Measurements from ENCODE around the gene MEIS3. TPM values are rescaled to one million over a fixed set of nuclear protein-coding genes. Genes with fewer than 3 reads are reported as not detected.
A peak's percentile ranks its signal among the peaks of the same experiment; 100 is the strongest.
"Not testable (repeated sequence)": the region's sequence is repeated elsewhere in the genome, so short reads cannot be mapped to it uniquely, and the experiment has no call there.

Gene MEIS3
- total RNA-seq, 1 donor from 2014 or later = 1.6 TPM

DNA sequence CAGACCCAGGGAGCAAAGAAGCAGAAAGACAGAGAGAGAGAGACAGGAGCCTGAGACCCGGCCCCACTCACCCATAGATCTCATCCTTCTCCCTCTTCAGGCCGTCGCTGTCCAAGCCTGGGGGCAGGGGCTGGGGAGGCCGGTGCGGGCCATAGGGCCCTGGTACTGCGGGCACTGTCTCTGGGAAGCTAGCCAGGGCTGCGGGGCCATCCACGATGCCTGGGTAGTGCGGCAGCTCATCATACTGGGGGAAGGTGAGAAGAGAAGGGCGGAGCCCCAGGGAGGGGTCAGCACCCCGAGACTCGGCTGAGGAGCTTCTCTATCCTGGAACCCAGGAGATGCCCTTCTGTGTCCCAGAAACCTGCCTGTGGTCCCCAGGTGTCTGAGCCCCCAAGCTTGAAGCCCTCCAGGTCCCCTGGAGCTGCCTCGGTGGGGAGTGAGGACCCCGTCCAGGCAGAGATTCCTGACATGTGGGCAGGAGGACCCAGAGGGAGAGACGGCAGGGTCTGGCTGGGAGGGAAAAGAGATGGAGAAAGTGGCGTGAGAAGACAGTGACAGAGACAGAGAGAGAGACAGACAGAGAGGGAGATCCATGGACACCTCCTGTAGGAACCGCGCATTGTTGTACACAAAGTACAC is 2.1 kb downstream of the MEIS3 start:
- DNase-seq (ENCODE audit: extremely low read depth, low read depth, low spot score) = no peak

DNA sequence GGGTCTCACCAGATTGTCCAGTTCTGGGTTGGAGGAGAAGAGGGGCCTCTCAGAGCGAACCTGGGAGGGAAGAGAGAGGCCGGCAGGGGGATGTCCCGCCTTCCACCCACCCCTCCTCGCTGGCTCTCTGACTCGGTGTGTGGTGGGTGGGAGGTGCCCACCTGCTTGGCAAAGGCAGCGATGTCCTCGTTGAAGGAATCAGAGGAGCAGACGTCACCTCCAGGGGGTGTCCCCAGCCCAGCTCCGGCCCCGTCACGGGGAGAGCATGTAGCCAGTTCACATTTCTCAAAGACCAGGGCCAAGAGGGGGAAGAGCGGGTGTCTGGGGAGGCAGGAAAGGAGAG is 2.7 kb downstream of the MEIS3 start:
- DNase-seq (ENCODE audit: extremely low read depth, low read depth, low spot score) = no peak

DNA sequence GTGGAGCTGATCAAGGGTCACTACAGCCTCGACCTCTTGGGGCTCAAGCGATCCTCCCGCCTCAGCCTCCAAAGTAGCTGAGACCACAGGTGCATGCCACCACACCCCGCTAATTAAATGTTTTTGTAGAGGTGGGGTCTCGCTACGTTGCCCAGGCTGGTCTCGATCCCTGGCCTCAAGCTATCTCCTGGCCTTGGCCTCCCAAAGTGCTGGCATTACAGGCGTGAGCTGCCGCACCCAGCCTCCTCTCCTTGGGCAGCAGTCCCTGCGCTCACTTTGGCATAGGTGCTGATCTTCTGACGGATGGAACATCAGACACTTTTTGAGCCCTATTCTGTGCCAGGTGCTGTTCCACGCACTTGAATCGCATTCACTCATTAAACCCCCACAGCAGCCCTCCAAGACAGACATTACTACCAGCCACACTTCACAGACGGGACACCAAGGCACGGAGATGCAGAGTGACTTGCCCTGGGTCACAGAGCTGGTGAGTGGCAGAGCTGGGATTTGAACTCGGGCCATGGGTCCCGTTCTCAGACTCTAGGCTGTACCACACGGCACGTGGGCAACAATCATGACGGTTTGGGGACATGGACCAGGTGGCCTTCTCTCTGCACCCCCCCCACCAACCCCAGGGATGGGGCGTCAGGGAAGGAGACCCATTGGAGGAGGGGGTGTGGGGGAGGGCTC is 3.2 kb downstream of the MEIS3 start:
- DNase-seq (ENCODE audit: extremely low read depth, low read depth, low spot score) = no peak

DNA sequence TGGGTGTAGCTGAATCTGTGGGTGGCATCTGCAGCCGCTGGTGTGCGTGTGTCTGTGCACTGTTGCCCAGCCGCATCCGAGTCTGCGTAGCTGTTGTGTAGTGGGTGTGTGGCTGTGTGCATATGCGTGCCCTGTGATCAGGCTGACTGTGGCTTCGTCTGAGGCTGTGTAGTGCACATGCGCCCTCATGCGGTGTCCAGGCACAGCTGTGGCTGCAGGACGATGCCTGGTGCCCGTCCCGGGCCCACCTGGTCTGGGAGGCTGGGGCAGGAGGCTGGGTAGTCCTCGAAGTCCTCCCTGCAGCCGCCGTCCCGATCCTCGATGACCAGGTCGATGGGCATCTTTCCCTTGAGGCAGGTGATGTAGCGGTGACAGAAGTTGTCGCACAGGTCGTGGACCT is 4.9 kb downstream of the MEIS3 start:
- DNase-seq (ENCODE audit: extremely low read depth, low read depth, low spot score) = no peak

DNA sequence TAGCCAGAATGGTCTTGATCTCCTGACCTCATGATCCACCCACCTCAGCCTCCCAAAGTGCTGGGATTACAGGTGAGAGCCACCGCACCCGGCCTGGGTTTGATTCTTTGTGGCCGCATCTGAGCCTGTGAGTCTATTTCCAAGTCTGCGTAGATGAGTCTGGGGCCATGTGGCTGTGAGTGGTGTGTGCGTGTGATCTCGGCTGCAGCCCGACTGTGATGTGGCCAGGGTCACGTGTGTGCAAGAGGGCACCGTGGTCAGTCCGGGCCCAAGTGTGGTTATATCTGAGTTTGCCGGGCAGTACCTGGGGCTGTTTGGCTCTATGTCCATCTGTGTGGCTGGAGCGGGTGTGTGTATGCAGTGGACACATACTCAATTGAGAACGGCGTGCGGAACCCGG is 5.4 kb downstream of the MEIS3 start:
- DNase-seq (ENCODE audit: extremely low read depth, low read depth, low spot score) = no peak

DNA sequence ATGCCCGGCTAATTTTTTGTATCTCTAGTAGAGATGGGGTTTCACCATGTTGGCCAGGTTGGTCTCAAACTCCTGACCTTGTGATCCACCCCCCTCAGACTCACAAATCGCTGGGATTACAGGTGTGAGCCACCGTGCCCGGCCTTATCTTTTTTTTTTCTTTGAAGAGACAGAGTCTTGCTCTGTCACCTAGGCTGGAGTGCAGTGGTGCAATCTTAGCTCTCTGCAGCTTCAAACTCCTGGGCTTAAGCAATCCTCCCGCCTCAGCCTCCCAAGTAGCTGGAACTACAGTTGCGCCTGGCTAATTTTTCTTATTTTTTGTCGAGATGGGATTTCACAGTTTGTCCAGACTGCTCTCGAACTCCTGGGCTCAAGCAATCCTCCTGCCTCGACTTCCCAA is 7.6 kb downstream of the MEIS3 start:
- DNase-seq (ENCODE audit: extremely low read depth, low read depth, low spot score) = not testable (repeated sequence)

DNA sequence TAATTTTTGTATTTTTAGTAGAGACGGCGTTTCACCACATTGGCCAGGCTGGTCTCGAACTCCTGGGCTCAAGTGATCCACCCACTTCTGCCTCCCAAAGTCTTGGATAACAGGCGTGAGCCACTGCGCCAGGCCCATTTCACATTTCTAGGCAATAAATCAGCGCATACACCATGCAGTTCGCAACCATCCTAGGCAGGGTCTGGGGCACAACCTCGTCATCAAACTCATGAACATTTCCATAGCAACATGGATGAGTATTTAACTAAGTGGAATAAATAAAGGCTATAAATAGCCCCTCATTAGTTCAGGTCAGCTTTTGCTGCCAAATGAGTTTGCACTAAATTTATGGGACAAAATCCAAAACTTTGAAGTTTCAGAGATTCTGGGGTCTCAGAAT is 8.2 kb downstream of the MEIS3 start:
- DNase-seq (ENCODE audit: extremely low read depth, low read depth, low spot score) = no peak

DNA sequence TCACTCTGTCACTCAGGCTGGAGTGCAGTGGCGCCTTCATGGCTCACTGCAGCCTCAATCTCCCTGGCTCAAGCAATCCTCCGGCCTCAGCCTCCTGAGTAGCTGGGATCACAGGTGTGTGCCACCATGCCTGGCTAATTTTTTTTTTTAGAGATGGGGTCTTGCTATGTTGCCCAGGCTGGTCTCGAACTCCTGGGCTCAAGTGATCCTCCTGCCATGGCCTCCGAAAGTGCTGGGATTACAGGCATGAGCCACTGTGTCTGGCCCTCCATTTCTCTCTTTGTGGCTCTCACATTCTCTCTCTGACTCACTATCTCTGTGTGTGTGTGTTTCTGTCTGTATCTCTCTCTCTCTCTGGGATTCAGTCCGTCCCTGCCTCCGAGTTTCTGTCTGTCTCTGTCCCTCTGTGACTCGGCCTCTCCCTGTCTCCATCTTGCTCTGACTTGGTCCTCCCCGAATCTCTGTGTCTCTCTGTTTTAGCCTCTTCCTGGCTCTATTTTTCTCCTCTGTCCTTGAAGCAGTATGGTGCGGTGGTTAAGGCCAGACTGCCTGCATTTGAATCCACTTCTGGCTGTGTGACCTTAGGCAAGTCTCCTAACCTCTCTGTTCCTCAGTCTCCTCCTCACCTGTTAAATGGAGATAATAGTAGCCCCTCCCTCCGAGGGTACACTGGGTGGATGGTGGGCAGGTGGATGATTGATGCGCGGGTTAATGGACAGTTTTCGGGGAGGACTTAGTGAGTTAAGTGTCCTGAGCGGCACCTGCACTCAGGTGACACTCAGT is 11.0 kb downstream of the MEIS3 start:
- no peak for DNase-seq (ENCODE audit: extremely low read depth, low read depth, low spot score)

DNA sequence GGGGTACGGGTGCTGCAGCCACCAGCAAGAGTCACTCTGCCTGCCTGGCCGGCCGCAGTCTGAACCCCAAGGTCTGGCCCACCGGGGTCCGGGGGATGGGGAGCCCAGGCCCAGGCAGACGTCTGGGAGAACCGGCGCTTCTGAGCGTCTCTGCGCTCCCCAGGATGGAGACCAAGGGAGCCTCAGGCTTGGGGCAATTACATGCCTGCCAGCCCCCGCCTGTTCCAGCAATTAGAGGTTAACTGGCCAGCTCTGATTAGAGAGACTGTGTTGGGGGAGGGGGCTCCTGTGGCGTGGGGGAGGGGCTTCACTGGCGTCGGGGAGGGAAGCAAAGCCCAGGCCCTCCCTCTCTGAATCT is 11.9 kb downstream of the MEIS3 start:
- no peak for DNase-seq (ENCODE audit: extremely low read depth, low read depth, low spot score)

DNA sequence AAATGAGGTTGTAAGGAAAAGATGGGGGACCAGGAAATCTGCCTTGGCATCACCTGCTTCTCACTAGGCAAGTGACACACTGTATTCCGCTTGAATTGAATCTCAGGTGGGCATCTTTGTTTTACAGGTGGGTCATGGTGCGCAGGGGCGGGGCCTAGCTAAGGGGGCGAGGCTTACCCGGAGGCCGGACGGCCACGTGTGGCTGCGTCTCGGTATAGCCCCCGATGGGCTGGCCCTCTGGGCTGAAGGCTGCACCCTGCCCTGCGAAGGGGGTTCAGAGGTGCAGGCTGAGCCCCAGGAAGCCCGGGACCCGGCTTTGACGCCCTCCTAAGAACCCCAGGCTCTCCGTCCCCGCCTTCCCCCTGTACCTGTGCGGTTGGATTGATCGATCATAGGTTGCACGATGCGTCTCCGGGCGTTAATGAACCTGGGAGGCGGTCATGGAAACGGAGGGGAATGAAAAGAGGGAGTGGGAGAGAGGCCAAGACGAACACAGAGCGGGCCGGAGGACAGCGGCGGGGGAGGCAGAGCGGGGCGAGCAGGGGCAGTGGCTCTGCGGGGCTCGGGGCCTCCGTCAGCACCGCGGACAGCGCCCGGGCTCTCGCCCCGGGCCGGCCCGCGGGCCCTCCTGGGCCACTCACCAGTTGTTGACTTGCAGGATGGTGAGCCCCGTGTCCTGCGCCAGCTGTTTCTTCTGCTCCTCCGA is 12.5 kb downstream of the MEIS3 start:
- no peak for DNase-seq (ENCODE audit: extremely low read depth, low read depth, low spot score)

DNA sequence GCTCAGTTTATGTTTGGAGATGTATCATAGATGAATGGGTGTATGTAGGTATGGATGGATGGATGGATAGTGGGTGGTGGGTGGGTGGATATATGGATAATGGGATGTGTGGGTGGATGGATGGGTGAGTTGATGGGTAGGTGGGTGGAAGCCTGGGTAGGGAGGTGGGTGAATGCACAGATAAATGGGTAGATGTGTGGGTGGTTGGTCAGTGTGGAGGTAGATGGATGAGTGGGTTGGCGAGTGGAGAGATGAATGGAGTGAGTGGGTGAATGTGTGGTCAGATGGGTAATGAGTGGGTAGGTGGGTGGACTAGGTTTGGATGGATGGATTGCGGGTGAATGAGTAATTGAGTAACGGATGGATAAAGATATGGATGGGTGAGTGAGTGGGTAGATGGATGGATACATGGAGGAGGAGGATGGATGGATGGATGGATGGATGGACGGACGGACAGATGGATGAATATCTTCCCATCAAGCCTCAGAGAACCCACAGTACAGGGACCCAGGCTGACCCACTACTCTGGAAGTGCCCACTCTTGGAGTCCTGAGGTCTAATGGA is 13.4 kb downstream of the MEIS3 start:
- DNase-seq (ENCODE audit: extremely low read depth, low read depth, low spot score) = no peak

DNA sequence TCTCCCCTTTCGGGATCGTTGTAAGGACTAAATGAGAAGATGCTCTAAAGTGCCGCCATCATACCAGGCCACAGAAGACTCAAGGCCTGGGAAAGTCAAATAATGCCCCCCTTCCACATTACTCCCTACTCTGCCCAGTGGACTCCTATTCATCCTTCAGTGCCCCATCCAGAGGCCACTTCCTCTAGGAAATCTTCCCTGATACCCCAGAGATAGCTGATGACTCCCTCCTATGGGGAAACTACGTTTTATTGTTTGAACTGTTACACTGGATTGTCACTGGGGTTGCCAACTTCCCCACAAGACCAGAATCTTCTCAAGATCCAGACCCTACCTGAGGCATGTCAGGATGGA is 14.2 kb downstream of the MEIS3 start:
- DNase-seq (ENCODE audit: extremely low read depth, low read depth, low spot score) = no peak

DNA sequence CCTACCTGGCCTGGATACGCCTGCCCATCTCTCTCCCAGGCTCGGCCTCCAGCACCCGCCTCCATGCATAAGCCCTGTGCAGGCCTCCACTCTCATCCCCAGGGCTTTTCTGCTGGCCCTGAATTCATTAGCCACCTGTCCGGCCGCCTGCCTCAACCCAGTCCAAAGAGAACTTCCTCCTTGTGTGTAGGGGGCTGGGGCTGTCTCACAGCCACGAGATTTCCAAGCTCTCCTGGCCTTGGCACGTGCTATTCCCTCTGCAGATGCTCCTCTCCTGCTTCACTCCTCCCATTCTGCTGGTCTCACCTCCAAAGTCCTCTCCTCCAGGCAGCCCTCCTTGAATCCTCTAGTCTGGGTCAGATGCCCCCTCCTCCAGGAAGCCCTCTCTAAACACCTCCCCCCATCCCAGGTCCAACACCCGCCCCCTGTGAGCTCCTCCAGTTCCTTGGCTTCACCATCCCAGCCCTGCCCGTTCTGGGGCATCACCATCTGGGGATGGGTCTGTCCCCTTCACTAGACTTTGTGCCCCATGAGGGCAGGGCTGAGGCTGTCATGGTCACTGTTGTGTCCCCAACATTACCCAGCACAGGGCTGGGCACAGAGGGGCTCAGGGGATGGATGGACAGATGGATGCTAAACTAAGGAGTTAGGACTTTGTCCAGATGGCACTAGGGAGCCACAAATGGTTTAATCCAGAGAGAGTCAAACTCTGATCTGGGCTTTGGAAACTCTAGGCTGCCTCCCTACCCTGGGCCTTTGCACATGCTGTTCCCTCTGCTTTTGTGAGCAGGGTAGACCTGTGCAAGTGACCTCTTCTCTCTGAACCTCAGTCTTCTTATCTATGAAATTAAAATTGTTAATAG is 14.8 kb downstream of the MEIS3 start:
- DNase-seq (ENCODE audit: extremely low read depth, low read depth, low spot score) = no peak

DNA sequence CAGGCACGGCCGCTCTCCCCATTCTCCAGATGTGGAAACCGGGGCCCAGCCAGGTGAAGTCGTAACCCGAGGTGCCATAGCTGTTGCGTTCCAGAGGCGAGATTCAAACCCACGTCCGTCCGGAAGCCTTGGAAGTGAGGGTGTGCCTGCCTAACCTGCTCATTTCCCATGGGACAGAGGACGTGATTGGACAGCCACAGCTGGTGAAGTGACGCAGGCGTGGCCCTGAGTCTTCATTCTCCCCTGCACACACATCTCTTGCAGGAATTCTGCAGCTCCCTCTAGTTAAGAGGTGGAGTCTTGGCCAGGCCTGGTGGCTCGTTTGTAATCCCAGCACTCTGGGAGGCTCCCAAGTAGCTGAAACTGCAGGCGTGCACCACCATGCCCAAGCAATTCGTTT is 16.8 kb downstream of the MEIS3 start:
- no peak for DNase-seq (ENCODE audit: extremely low read depth, low read depth, low spot score)

DNA sequence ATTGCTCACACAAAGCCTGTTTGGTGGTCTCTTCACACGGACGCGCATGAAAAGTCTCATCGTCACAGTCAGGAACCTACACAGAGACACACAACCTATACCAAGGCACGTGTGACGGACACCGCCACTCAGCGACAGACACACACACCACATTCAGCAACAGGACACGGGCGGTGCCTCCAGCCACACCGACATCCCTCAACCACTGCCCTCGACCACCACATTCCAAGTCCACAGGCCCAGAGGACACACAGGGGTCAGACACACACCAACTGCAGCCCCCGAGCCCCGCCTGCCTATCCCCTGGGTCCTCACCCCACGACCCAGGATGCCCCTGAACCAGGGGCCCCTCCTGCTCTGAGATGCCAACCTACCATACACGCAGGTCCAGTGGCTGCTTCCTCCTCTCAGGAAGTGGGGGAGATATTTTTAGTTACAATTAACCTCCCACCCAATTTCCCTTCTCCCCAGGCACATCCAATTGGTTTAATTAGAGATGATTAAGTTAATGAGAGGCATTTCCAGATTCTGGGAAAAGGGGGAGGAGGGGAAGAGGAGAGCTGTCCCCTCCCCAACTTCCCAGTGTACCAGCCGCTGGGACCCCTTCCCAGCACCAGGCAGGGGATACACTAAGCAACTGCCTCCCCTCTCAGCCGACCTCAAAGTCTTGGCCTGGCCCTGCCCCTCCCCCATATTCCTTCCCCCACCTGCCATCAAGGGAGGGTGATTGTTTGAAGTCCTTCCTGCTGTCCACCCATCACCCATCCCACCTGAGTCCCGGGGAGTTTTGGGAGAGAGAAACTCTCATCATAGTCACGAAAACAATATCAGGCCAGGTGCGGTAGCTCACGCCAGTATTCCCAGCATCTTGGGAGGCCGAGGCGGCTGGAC is 20.4 kb downstream of the MEIS3 start:
- no peak for DNase-seq (ENCODE audit: extremely low read depth, low read depth, low spot score)

DNA sequence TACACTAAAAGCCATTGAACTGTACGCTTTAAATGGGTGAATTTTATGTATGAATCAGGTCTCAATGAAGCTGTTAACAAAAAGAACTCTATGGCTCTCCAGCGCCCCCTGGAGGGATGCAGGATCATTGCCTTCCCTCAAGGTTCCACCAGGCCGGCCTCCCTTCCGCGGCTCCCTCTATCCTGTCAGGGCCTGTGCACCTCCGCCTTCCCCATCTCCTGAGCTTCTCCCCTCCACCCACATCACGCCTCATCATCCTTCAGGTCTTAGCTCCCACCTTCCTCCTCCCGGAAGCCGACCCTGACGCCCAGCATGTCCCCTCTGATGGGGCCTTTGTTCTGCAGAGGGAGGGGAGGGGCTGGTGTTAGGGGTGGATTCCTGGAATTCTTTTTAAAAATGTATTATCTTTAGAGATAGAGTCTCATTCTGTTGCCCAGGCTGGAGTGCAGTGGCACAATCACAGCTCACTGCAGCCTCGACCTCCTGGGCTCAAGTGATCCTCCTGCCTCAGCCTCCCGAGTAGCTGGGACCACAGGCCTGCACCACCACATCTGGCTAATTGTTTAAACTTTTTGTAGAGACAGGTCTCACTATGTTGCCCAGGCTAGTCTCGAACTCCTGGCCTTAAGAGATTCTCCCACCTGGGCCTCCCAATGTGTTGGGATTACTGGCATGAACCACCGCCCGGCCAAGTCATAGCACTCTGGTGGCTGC is 27.7 kb downstream of the MEIS3 start:
- DNase-seq (ENCODE audit: extremely low read depth, low read depth, low spot score) = peak; percentile 18

DNA sequence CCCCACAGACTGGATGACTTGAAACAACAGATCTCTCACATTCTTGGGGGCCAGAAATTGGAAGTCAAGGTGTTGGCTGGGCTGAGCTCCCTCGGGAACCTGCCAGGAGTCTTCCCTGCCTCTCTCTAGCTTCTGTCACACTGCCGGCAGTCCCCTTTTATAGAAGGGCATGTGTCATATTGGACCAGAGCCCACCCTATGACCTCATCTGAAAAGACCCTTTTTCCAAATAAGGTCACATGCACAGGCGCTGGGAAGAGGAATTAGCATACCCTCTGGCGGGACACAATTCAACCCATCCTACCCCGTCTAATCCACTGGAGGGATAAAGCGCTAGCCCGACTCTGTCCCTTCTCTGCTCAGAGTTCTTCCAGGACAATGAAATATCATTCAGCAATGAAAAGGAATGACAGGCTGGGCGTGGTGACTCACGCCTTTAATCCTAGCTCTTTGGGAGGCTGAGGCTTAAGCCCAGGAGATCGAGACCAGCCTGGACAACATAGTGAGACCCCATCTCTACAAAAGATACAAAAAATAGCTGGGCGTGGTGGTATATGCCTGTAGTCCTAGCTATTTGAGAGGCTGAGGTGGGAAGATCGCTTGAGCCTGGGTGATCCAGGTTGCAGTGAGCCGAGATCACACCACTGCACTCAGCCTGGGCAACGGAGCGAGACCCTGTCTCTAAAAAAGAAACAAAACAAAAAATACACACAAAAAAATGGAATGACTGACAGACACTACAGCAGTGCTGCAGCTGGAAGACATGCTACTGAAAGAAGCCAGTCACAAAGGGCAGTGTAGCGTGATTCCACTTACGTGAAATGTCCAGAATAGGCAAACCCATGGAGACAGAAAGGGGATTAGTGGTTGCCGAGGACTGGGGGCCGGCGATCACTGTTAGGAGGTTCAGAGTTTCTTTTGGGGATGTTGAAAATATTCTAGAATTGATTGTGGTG is 28.5 kb downstream of the MEIS3 start:
- DNase-seq (ENCODE audit: extremely low read depth, low read depth, low spot score) = no peak

DNA sequence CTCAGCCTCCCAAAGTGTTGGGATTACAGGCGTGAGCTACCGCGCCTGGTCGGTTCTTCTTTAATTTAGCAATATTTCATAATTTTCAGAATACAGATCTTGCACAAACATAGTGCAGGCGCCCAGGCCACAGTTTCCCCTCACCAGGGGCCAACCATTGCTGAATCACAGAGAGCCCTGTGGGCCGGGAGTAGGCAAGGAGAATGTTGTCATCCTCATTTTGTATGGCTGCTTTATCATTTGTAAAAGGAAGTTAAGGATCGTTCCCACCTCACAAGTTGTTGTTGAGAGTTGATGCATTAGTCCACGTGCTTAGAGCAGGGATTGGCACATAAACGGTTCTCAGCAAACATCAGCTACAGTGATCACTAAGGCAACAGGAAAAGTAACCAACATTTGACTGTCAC is 30.2 kb downstream of the MEIS3 start:
- DNase-seq (ENCODE audit: extremely low read depth, low read depth, low spot score) = no peak

Data from glomerular endothelial cell (primary cell).